ENCODE data around the gene COPB1. TPM values are rescaled to one million over a fixed set of nuclear protein-coding genes. Genes with fewer than 3 reads are reported as not detected.

The COPB1 gene
- total and polyA plus RNA-seq, 8 donors: 105 to 153 (median 143) TPM

- intact Hi-C loops (cut with DNase I): no loop called here
- H3K36me3 ChIP-seq: peaks cover 0 to 21% of the 10 kb centered on the region in 2 donors
- ATAC-seq (peak; percentile 18), DNase-seq (no peak)
- H3K4me1 ChIP-seq: no peaks in the 10 kb centered on the region
- no peak for TF ChIP-seq CTCF (IDR thresholded peaks at IDR 0.05)
- no peaks in the 10 kb centered on the region for H3K9me3 ChIP-seq
- H3K4me3 ChIP-seq: no peak overlapping the region
- H3K27me3 ChIP-seq: no peaks in the 10 kb centered on the region
- H3K27ac ChIP-seq: no peak overlapping the region
Measured at GRCh38 chr11:14449302-14449714, 50.3 kb downstream of the COPB1 start.

DNA sequence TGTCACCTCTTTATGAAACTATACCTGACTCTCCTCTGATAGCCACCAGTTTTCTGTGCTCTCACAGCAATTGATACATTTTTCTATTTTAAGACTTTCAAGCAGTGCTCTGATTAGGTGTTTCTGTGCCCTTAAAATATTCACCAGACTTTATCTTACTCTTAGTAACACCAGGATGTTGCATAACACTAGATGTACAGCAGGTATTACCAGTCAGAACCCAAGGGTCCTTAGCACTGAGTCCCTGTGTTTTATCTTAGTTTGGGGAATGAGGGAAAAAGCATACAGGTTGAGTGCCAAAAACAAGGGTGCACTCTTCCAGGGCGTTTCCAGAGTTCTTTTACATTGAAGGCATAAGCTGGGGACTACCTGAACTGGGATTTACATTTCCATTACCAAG is 51.4 kb downstream of the COPB1 start:
- intact Hi-C loops (cut with DNase I): no loop called here
- ATAC-seq (peak; percentile 77), DNase-seq (peak in 1 of 4 donors; percentile 65)
- Histone ChIP-seq H3K36me3 (peaks cover 0 to 17% of the 10 kb centered on the region in 2 donors), H3K27me3 (no peaks in the 10 kb centered on the region), H3K4me3 (no peak overlapping the region), H3K27ac (no peak overlapping the region), H3K4me1 (no peaks in the 10 kb centered on the region), H3K9me3 (no peaks in the 10 kb centered on the region)
- no peak for TF ChIP-seq CTCF (IDR thresholded peaks at IDR 0.05)

- no peak overlapping the region for H3K4me3 ChIP-seq
- H3K9me3 ChIP-seq: no peaks in the 10 kb centered on the region
- H3K4me1 ChIP-seq: no peaks in the 10 kb centered on the region
- no peak for ATAC-seq
- intact Hi-C loops (cut with DNase I): no loop called here
- no peaks in the 10 kb centered on the region for H3K27me3 ChIP-seq
- TF ChIP-seq CTCF (IDR thresholded peaks at IDR 0.05): no peak
- DNase-seq: no peak
- peaks cover 0 to 4% of the 10 kb centered on the region in 2 donors for H3K36me3 ChIP-seq
- H3K27ac ChIP-seq: no peak overlapping the region
Measured at GRCh38 chr11:14446701-14447169, 52.9 kb downstream of the COPB1 start.

- no peaks in the 10 kb centered on the region for H3K27me3 ChIP-seq
- H3K27ac ChIP-seq: no peak overlapping the region
- no peak for DNase-seq
- no peaks in the 10 kb centered on the region for H3K4me1 ChIP-seq
- no peaks in the 10 kb centered on the region for H3K9me3 ChIP-seq
- TF ChIP-seq CTCF (IDR thresholded peaks at IDR 0.05): no peak
- intact Hi-C loops (cut with DNase I): no loop called here
- H3K36me3 ChIP-seq: no peaks in the 10 kb centered on the region
- H3K4me3 ChIP-seq: no peak overlapping the region
- ATAC-seq: no peak
Measured at GRCh38 chr11:14445542-14446530, 53.8 kb downstream of the COPB1 start.

DNA sequence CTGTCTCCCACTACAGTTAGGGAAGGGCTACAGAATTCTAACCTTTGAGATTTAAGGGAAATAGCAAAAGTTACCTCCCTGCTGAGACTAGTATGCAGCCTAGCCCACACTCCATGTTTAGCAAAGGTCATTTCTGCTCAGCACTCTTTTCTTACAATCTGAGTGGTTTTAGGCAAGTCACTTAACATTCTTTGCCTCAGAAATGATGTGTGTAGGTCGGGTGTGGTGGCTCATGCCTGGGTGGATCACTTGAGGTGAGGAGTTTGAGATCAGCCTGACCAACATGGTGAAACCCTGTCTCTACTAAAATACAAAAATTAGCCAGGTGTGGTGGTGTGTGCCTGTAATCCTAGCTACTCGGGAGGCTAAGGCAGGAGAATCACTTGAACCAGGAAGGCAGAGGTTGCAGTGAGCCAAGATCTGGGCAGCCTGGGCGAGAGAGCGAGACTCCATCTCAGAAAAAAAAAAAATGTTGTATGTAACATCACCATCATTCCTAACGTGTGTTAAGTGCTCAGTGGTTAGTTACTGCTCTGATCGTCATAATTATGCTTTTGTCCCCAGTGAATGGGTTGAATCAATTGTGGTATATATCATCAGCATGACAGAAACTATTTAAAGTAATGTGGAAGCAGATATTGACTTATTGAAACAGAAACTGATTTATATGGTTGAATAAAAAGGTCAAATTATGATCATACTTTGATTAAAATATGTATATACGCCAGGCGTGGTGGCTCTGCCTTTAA is 55.0 kb downstream of the COPB1 start:
- intact Hi-C loops (cut with DNase I): no loop called here
- H3K27ac ChIP-seq: no peak overlapping the region
- H3K27me3 ChIP-seq: no peaks in the 10 kb centered on the region
- TF ChIP-seq CTCF (IDR thresholded peaks at IDR 0.05): no peak
- H3K4me1 ChIP-seq: no peaks in the 10 kb centered on the region
- H3K36me3 ChIP-seq: no peaks in the 10 kb centered on the region
- H3K4me3 ChIP-seq: no peak overlapping the region
- H3K9me3 ChIP-seq: no peaks in the 10 kb centered on the region
- DNase-seq (no peak), ATAC-seq (no peak)
